Liver (tissue), 9 donors: ENCODE measurements around the gene OR10A6. TPM values are rescaled to one million over a fixed set of nuclear protein-coding genes. Genes with fewer than 3 reads are reported as not detected.

Source experiments
- DNase-seq: peaks from one replicate; pipeline ENCODE4 v3.0.0-alpha.2; 2017; ENCODE audit warnings: low spot score
- H3K27ac ChIP-seq, 2 donors: one replicate each; pipeline ENCODE4 v1.7.0; 2013; ENCODE audit warnings: inconsistent platforms in 2 of 2, low read length in 2 of 2, control low read depth in 1 of 2, low read depth in 1 of 2, mild to moderate bottlenecking in 1 of 2
- H3K27me3 ChIP-seq, 4 donors: one replicate each; pipeline versions ENCODE4 v1.6.1 to v1.7.0; 2013; ENCODE audit warnings: low read length in 3 of 4, inconsistent platforms in 1 of 4, mild to moderate bottlenecking in 1 of 4, moderate library complexity in 1 of 4; ENCODE audit not compliant: control insufficient read depth in 4 of 4, insufficient read depth in 4 of 4
- H3K36me3 ChIP-seq, 4 donors: one replicate each; pipeline versions ENCODE4 v1.6.1 to v1.7.0; 2013; ENCODE audit warnings: low read length in 3 of 4, mild to moderate bottlenecking in 3 of 4, low read depth in 1 of 4, moderate library complexity in 1 of 4; ENCODE audit not compliant: control insufficient read depth in 4 of 4, insufficient read depth in 3 of 4
- H3K4me1 ChIP-seq, 4 donors: one replicate each; pipeline versions ENCODE4 v1.6.1 to v1.7.0; 2013; ENCODE audit warnings: low read length in 3 of 4, mild to moderate bottlenecking in 3 of 4, moderate library complexity in 1 of 4; ENCODE audit not compliant: control insufficient read depth in 4 of 4, insufficient read depth in 4 of 4
- H3K4me3 ChIP-seq, 3 donors: one replicate each; pipeline versions ENCODE4 v1.6.1 to v1.7.0; 2013; ENCODE audit warnings: low read length in 3 of 3, control low read depth in 1 of 3, low read depth in 1 of 3, mild to moderate bottlenecking in 1 of 3
- H3K9ac ChIP-seq, 2 donors: one replicate each; pipeline ENCODE4 v1.7.0; 2013; ENCODE audit warnings: low read length in 2 of 2, mild to moderate bottlenecking in 2 of 2, moderate library complexity in 2 of 2, control low read depth in 1 of 2, low read depth in 1 of 2
- H3K9me3 ChIP-seq, 4 donors: one replicate each; pipeline versions ENCODE4 v1.6.1 to v1.7.0; 2013; ENCODE audit warnings: low read length in 3 of 4; ENCODE audit not compliant: control insufficient read depth in 4 of 4
- EGR1 ChIP-seq, 2 donors: IDR thresholded peaks; 2 replicates each; pipeline ENCODE4 v1.6.1; 2016 to 2018; ENCODE audit warnings: antibody characterized with exemption in 2 of 2, low read depth in 2 of 2
- FOXA2 ChIP-seq: IDR thresholded peaks from 2 replicates; pipeline ENCODE4 v1.6.1; 2016; ENCODE audit warnings: antibody characterized with exemption
- GABPA ChIP-seq, 2 donors: IDR thresholded peaks in 1 of 2; conservative IDR thresholded peaks in 1 of 2; 2 replicates each; pipeline ENCODE4 v1.6.1; 2016; ENCODE audit warnings: antibody characterized with exemption in 2 of 2, mild to moderate bottlenecking in 1 of 2, moderate library complexity in 1 of 2
- HNF4A ChIP-seq, 2 donors: conservative IDR thresholded peaks; 2 replicates each; pipeline ENCODE4 v1.6.1; 2016; ENCODE audit warnings: antibody characterized with exemption in 2 of 2, mild to moderate bottlenecking in 2 of 2
- HNF4G ChIP-seq: IDR thresholded peaks from 2 replicates; pipeline ENCODE4 v1.6.1; 2016; ENCODE audit warnings: antibody characterized with exemption
- JUND ChIP-seq, 2 donors: IDR thresholded peaks; 2 replicates each; pipeline ENCODE4 v1.6.1; 2016; ENCODE audit warnings: antibody characterized with exemption in 2 of 2
- RAD21 ChIP-seq, 2 donors: IDR thresholded peaks; 2 replicates each; pipeline ENCODE4 v1.6.1; 2016; ENCODE audit warnings: antibody characterized with exemption in 2 of 2, mild to moderate bottlenecking in 2 of 2
- SP1 ChIP-seq: IDR thresholded peaks from 2 replicates; pipeline ENCODE4 v1.6.1; 2018; ENCODE audit warnings: antibody characterized with exemption, mild to moderate bottlenecking
- TAF1 ChIP-seq: conservative IDR thresholded peaks from 2 replicates; pipeline ENCODE4 v1.6.1; 2016; ENCODE audit warnings: antibody characterized with exemption, mild to moderate bottlenecking
- YY1 ChIP-seq: IDR thresholded peaks from 2 replicates; pipeline ENCODE4 v1.6.1; 2016; ENCODE audit warnings: antibody characterized with exemption, mild to moderate bottlenecking
- WGBS: extraction: QIAGEN DNeasy Blood & Tissue Kit; methylation state at CpG from one replicate; pipeline ENCODE4 v1.1.7; 2013; 5-methylcytosine and 5-hydroxymethylcytosine counted together
- polyA plus RNA-seq, 2 donors: library from polyadenylated mRNA; stranded (reverse) in 1 of 2; unstranded in 1 of 2; fragments of 200-250 nt in 1 of 2; fragments of >200 nt in 1 of 2; fragmentation: Nextera tagmentation in 1 of 2; extraction: Ambion mirVana in 1 of 2; gene quantifications; one replicate each; pipeline versions ENCODE4 v1.2.1 to v1.2.3, GENCODE V29; 2013 to 2015
- total RNA-seq, 2 donors: library from RNA; depleted of rRNA; stranded (reverse); fragments of >200 nt; gene quantifications; one replicate each; pipeline ENCODE4 v1.2.3, GENCODE V29; 2014
- TF ChIP-seq, protein P1 (sequence below): IDR thresholded peaks from 2 replicates; pipeline ENCODE4 v1.6.1; 2016; ENCODE audit warnings: antibody characterized with exemption
- TF ChIP-seq, protein P2 (sequence below): fragments of 150-350 bp; IDR thresholded peaks from 2 replicates; pipeline ENCODE4 v1.5.1; 2017; ENCODE audit warnings: improper control_type of control experiment, low read depth, low read length; ENCODE audit not compliant: missing input control
- donor health status: healthy.
- donor health status: healthy.
- donor health status: healthy.
- donor health status: healthy.
- donor health status: healthy.

The OR10A6 gene, protein sequence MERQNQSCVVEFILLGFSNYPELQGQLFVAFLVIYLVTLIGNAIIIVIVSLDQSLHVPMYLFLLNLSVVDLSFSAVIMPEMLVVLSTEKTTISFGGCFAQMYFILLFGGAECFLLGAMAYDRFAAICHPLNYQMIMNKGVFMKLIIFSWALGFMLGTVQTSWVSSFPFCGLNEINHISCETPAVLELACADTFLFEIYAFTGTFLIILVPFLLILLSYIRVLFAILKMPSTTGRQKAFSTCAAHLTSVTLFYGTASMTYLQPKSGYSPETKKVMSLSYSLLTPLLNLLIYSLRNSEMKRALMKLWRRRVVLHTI
- total RNA-seq (not detected), polyA plus RNA-seq (not detected)

DNA sequence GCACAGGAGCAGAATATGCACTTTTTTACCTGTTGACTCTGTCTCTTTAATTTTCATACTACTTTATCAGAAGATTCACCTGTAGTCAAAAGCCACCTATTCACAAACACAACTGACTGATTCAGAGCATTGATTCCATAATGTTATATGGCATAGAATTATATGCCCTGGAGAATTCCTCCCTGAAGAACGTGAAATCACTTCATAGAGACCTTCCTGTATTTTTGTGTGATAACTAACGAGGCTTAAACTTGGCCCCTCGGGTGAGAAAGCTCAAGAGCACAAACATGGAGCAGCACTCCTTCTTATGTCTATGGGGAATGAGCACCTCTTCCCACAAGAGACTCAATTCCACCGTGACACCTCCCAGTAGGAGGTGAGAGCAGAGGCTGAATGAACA lies at the start of gene OR10A6:
Gene OR10A6 (minus strand): TSS at position 101 of the 400 bp plus-strand sequence. CDS start 2,606 bp downstream, outside the sequence.
- Histone ChIP-seq H3K9ac (no peak within 1 kb of the TSS), H3K4me3 (no peak within 1 kb of the TSS), H3K9me3 (peaks cover 0 to 4% (median 2%) of the 10 kb centered on the region in 4 donors), H3K4me1 (no peaks in the 10 kb centered on the region), H3K27ac (no peak within 1 kb of the TSS), H3K27me3 (peaks cover 0 to 3% (median 0%) of the 10 kb centered on the region in 4 donors), H3K36me3 (no peaks in the 10 kb centered on the region)
- no peak for DNase-seq
- TF ChIP-seq, protein P1, sequence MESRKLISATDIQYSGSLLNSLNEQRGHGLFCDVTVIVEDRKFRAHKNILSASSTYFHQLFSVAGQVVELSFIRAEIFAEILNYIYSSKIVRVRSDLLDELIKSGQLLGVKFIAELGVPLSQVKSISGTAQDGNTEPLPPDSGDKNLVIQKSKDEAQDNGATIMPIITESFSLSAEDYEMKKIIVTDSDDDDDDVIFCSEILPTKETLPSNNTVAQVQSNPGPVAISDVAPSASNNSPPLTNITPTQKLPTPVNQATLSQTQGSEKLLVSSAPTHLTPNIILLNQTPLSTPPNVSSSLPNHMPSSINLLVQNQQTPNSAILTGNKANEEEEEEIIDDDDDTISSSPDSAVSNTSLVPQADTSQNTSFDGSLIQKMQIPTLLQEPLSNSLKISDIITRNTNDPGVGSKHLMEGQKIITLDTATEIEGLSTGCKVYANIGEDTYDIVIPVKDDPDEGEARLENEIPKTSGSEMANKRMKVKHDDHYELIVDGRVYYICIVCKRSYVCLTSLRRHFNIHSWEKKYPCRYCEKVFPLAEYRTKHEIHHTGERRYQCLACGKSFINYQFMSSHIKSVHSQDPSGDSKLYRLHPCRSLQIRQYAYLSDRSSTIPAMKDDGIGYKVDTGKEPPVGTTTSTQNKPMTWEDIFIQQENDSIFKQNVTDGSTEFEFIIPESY = no peak
- TF ChIP-seq JUND (IDR thresholded peaks at IDR 0.05) (no peak), FOXA2 (no peak), EGR1 (IDR thresholded peaks at IDR 0.05; ENCODE audit: low read depth in 2 of 2) (no peak), HNF4G (no peak), RAD21 (IDR thresholded peaks at IDR 0.05) (no peak), SP1 (no peak)
- TF ChIP-seq, protein P2, sequence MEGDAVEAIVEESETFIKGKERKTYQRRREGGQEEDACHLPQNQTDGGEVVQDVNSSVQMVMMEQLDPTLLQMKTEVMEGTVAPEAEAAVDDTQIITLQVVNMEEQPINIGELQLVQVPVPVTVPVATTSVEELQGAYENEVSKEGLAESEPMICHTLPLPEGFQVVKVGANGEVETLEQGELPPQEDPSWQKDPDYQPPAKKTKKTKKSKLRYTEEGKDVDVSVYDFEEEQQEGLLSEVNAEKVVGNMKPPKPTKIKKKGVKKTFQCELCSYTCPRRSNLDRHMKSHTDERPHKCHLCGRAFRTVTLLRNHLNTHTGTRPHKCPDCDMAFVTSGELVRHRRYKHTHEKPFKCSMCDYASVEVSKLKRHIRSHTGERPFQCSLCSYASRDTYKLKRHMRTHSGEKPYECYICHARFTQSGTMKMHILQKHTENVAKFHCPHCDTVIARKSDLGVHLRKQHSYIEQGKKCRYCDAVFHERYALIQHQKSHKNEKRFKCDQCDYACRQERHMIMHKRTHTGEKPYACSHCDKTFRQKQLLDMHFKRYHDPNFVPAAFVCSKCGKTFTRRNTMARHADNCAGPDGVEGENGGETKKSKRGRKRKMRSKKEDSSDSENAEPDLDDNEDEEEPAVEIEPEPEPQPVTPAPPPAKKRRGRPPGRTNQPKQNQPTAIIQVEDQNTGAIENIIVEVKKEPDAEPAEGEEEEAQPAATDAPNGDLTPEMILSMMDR = no peak
- WGBS = 69% methylated on average over 4 of the region's 4 CpGs

DNA sequence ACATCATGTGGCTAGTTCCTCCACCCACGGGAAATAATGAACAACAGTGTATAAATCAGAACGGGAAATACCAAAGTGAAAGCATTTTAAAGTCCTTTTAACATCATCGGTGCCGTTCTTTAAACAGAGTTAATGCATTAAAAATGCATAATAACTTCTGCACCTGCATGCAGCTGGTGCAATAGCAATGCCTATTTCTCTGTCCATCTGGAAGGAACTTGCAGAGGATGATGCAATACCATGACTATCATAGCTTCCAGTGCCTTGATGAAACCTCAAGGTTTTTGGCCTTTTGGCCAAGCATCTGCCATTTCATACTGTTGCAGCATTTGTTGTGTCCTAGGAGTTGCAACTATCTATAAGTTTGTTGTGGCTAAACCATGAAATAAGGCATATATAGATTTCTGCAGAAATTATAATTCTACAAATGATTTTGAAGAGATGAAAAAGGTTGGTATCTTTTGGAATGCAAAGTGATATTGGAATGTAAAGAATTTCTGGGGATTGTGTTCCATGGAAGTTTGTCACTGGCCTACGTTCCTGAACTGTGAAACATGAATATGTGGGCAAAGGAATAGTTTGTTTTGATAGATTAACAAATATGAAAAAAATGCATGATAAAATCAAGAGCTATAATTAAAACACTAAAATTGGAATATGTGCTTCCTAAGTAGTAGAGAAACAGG lies 46.3 kb upstream of the OR10A6 start:
- Histone ChIP-seq H3K36me3 (no peaks in the 10 kb centered on the region), H3K9me3 (no peaks in the 10 kb centered on the region), H3K4me3 (no peak overlapping the region), H3K4me1 (no peaks in the 10 kb centered on the region), H3K27ac (no peak overlapping the region), H3K27me3 (peaks cover 0 to 2% (median 0%) of the 10 kb centered on the region in 4 donors), H3K9ac (no peak overlapping the region)
- no peak for DNase-seq
- TF ChIP-seq YY1 (no peak), SP1 (no peak), GABPA (IDR thresholded peaks at IDR 0.05 in 1 of 2, conservative IDR thresholded peaks at IDR 0.05 in 1 of 2) (no peak), HNF4A (conservative IDR thresholded peaks at IDR 0.05) (no peak), JUND (IDR thresholded peaks at IDR 0.05) (no peak), HNF4G (no peak), TAF1 (no peak)
- TF ChIP-seq, protein P2 = no peak
- 76% methylated on average over 5 of the region's 5 CpGs for WGBS
